Astrocyte of the spinal cord (primary cell): ENCODE results near the gene RALGPS2.

Experiments
- DNase-seq: peaks from one replicate; pipeline ENCODE4 v3.0.0; 2011; ENCODE audit warnings: low read depth, low spot score
- H3K4me3 ChIP-seq: 2 replicates; pipeline ENCODE4 v1.5.1; 2011; ENCODE audit warnings: low read depth, mild to moderate bottlenecking, low read length, moderate library complexity
- in situ Hi-C: cut with HindIII; loops from 2 replicates; pipeline ENCODE4 v1.10.0; 2017; ENCODE audit warnings: low sequenced_read_pairs
- TF ChIP-seq, protein P1 (sequence below): IDR thresholded peaks from 2 replicates; pipeline ENCODE4 v1.5.1; 2012; ENCODE audit warnings: low read depth, mild to moderate bottlenecking, low read length, inconsistent platforms

RALGPS2 gene, protein sequence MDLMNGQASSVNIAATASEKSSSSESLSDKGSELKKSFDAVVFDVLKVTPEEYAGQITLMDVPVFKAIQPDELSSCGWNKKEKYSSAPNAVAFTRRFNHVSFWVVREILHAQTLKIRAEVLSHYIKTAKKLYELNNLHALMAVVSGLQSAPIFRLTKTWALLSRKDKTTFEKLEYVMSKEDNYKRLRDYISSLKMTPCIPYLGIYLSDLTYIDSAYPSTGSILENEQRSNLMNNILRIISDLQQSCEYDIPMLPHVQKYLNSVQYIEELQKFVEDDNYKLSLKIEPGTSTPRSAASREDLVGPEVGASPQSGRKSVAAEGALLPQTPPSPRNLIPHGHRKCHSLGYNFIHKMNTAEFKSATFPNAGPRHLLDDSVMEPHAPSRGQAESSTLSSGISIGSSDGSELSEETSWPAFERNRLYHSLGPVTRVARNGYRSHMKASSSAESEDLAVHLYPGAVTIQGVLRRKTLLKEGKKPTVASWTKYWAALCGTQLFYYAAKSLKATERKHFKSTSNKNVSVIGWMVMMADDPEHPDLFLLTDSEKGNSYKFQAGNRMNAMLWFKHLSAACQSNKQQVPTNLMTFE

DNA sequence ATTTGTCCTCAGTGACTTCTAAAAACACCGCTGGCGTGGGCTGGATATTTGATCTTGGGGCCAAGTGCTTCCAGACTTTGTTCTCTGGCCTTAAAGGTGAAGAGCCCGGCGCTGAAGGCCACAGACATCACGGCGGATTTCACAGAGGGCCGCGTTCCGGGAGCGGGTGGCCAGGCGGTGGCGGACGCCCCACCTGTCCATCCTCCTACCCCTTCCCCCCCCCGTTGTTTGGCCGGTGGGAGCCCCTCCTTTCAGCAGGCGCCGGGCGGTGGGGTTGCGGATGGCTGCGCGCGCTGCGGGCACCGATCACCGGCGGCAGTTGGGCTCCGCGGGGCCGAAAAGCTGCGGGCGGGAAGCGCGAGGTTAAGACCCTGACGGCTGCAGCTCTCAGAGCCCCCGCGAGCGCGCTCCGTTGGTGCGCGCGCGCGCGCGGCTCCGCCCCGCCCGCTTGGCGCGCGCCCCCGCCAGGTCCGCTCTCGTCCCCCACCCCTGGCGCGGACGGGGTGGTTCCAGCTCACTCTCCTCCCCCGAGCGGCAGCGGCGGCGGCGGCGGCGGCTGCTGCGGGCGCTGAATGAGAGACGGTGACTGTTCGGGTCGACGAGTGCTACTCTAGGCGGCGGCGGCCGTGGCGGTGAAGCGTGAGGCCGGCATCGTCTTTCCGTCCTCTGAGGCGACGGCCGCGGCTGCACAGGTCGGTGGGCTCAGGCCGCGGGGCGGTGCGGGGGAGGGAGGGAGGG, at the start of gene RALGPS2:
TSS of gene RALGPS2 (plus strand) at position 517 of the 738 bp plus-strand sequence. CDS start 51,521 bp downstream, outside the sequence.
- in situ Hi-C loops: no loop called here
- peak; percentile 76 for DNase-seq
- TF ChIP-seq, protein P1, sequence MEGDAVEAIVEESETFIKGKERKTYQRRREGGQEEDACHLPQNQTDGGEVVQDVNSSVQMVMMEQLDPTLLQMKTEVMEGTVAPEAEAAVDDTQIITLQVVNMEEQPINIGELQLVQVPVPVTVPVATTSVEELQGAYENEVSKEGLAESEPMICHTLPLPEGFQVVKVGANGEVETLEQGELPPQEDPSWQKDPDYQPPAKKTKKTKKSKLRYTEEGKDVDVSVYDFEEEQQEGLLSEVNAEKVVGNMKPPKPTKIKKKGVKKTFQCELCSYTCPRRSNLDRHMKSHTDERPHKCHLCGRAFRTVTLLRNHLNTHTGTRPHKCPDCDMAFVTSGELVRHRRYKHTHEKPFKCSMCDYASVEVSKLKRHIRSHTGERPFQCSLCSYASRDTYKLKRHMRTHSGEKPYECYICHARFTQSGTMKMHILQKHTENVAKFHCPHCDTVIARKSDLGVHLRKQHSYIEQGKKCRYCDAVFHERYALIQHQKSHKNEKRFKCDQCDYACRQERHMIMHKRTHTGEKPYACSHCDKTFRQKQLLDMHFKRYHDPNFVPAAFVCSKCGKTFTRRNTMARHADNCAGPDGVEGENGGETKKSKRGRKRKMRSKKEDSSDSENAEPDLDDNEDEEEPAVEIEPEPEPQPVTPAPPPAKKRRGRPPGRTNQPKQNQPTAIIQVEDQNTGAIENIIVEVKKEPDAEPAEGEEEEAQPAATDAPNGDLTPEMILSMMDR: no peak
- H3K4me3 ChIP-seq: peak within 1 kb of the TSS; percentile 67

DNA sequence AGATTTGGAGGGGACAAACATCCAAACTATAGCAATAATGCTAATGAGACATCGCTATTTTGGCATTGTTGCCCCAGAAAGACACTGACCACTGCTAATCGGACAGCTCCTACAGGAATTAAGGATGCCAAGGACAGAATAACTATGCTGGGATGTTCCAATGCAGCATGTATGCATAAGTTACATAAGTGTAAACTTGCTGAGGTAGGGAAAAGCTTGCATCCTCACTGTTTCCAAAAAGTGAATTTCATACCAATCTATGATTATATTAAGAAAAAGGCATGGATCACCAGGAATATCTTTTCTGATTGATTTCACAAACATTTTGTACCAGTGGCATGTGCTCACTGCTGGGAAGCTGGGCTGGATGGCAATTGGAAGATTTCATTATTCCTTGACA, 45.8 kb upstream of the RALGPS2 start:
- H3K4me3 ChIP-seq: no peak overlapping the region
- TF ChIP-seq, protein P1: no peak
- DNase-seq: no peak
- in situ Hi-C loops: no loop called here

DNA sequence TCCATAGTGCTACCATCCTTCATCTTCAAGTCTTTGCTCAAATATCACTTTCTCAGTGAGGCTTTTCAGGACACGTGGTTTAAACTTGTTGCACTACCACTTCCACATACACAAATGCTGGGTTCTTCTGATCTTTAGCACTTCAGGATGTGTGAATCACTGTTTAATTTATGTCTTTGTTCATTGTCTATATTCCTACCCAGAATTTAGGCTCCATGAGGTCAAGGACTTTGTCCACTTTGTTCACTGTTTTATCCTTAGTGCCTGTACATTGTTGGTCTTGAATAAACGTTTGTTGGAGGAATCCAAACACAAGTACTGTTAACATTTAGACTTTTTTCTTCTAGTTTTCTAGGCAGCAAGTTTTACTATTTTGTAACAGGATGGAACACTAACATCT, 42.6 kb upstream of the RALGPS2 start:
- no peak overlapping the region for H3K4me3 ChIP-seq
- in situ Hi-C loops: no loop called here
- TF ChIP-seq, protein P1: no peak
- no peak for DNase-seq

DNA sequence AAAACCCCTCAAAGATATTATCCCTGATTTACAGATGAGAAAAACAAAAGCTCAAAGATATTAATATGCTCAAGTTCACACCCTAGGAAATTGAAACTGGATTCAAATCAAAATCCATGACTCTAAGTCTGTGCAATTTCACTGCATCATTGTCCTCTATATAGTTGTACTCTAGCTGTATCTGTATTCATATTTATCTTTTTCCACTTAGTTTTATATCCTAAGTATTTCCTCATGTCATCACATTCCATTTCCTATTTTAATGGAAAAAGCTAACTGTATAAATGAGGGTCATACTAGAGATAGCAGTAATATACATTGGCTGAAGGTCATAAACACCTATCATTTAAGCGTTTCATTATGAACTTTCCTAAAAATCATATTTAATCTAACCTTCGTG, 42.2 kb upstream of the RALGPS2 start:
- H3K4me3 ChIP-seq: no peak overlapping the region
- TF ChIP-seq, protein P1: no peak
- in situ Hi-C loops: no loop called here
- no peak for DNase-seq

DNA sequence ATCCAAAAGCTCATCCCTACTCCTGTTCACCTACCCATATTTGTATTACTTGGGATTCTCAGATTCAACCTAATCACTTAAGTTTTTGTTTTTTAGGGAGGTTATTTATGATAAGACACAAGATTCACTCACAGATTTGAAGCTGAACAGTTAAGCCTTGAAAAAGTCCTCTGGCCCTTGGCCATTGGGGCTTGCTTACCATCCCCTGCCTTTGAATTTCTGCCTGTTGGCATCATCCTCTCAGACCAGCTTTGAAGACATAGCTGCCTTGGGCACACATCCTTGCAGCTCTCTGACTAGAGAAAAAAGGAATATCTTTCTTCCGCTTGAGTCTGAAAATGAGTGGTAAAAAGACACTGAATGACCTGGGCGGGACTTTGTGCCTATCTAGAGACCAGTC, 41.8 kb upstream of the RALGPS2 start:
- DNase-seq: no peak
- in situ Hi-C loops: no loop called here
- no peak overlapping the region for H3K4me3 ChIP-seq
- TF ChIP-seq, protein P1: no peak

DNA sequence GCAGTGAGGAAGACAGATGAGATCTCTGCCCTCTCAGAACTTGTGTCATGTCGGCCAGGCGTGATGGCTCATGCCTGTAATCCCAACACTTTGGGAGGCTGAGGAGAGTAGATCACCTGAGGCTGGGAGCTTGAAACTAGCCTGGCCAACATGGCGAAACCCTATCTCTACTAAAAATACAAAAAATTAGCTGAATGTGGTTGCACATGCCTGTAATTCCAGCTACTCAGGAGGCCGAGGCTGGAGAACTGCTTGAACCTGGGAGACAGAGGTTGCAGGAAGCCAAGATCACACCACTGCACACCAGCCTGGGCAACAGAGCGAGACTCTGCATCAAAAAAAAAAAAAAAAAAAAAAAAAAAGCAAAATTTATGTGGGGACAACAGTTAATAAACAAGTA, 40.9 kb upstream of the RALGPS2 start:
- no peak overlapping the region for H3K4me3 ChIP-seq
- in situ Hi-C loops: no loop called here
- no peak for DNase-seq
- TF ChIP-seq, protein P1: no peak
